NCI-H345 treated with DMSO at 0.1 percent for 48 hours (cell line): ENCODE results near the gene TLNRD1.

Source experiments
- DNase-seq: peaks from one replicate; lab custom pipeline; 2025; ENCODE audit not compliant: unreplicated experiment; lab: John Stamatoyannopoulos, UW

Gene TLNRD1

GRCh38 chr15:81053621-81054020, 52.9 kb downstream of the TLNRD1 start:
- DNase-seq = no peak

- no peak for DNase-seq
Measured at GRCh38 chr15:81054236-81054635, 53.5 kb downstream of the TLNRD1 start.
